Epithelial cell of esophagus (primary cell): ENCODE measurements around the gene PTPN11.
A peak's percentile ranks its signal among the peaks of the same experiment; 100 is the strongest.

ENCODE experiments used
- DNase-seq: peaks from one replicate; pipeline ENCODE4 v3.0.0; 2010; ENCODE audit warnings: low read depth
- H3K4me3 ChIP-seq: 2 replicates; pipeline ENCODE4 v1.5.1; 2011; ENCODE audit warnings: mild to moderate bottlenecking, low read length, control low read depth
- CTCF ChIP-seq: IDR thresholded peaks from 2 replicates; pipeline ENCODE4 v1.5.1; 2011; ENCODE audit warnings: low read depth, mild to moderate bottlenecking, low read length, control low read depth, inconsistent platforms; ENCODE audit not compliant: insufficient read depth; ENCODE audit errors: missing control alignments

PTPN11 gene

DNA sequence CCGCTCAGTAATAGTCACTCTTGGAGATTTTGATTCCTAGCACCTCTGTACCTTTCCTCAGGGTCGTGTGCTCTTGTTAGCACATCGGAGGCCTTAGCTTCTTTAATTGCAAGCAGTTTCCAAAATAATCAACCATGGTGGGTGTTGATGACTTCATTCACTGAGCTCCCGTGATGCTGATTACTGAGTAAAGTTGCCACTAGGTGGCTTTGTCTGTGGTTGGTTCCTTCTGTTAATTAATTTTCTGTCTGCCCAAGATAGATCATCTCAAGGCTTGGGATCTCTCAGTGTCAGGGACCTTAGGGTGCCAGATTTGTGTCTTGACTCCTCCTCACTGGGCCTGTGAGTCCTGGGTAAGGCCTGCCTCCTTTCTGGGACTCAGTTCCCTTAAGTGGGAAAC, 54.3 kb downstream of the PTPN11 start:
- TF ChIP-seq CTCF: no peak
- DNase-seq: peak; percentile 4
- no peak overlapping the region for H3K4me3 ChIP-seq

DNA sequence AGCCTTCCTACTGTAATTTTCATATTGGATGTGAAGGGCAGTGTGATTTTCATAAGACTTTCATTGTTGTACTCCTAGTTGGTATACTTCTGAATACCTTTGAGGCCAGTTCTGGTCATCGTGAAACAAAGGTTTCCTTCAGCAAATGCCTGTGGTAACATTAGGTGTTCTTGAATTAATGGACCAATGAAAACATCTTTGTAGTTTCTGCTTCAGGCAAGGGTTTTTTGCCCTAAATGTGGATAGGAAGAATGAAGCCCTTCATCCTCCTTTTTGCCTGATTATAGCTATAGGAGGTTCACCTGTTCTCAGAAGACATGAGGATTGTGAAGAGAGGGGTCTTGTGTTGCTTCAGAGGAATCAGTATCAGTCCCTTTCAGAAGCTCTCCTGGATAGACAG, 60.7 kb downstream of the PTPN11 start:
- no peak for DNase-seq
- TF ChIP-seq CTCF: no peak
- H3K4me3 ChIP-seq: no peak overlapping the region

DNA sequence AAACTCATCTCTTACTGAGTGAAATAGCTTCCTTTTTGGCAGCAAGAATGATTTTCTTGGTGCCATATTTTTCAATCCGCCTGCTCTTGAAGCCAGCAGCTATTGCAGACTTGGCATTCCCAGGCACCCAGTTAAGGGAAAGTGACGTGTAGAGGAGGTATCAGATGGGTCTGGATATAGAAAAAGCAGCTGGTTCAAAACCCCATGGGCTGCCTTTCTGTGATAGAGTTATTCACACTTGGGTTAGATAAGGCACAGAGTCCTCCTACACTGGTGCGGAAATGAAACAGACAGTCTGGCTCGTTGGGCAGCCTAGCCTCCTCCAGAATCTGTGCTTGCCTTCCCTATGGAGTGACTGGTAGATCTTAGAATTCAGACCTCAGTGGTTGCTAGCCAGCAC, 62.2 kb downstream of the PTPN11 start:
- no peak overlapping the region for H3K4me3 ChIP-seq
- TF ChIP-seq CTCF: no peak
- no peak for DNase-seq

- no peak overlapping the region for H3K4me3 ChIP-seq
- DNase-seq: no peak
- TF ChIP-seq CTCF: no peak
These were observed 64.0 kb downstream of the PTPN11 start for GRCh38 chr12:112482733-112483132.

DNA sequence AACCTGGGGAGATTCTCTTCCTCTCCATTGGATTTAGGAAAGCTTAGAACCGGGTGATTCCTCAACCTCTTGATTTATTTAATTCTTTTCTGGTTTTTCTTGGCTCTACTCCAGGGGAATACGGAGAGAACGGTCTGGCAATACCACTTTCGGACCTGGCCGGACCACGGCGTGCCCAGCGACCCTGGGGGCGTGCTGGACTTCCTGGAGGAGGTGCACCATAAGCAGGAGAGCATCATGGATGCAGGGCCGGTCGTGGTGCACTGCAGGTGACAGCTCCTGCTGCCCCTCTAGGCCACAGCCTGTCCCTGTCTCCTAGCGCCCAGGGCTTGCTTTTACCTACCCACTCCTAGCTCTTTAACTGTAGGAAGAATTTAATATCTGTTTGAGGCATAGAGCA, 67.6 kb downstream of the PTPN11 start:
- TF ChIP-seq CTCF: no peak
- no peak overlapping the region for H3K4me3 ChIP-seq
- no peak for DNase-seq

DNA sequence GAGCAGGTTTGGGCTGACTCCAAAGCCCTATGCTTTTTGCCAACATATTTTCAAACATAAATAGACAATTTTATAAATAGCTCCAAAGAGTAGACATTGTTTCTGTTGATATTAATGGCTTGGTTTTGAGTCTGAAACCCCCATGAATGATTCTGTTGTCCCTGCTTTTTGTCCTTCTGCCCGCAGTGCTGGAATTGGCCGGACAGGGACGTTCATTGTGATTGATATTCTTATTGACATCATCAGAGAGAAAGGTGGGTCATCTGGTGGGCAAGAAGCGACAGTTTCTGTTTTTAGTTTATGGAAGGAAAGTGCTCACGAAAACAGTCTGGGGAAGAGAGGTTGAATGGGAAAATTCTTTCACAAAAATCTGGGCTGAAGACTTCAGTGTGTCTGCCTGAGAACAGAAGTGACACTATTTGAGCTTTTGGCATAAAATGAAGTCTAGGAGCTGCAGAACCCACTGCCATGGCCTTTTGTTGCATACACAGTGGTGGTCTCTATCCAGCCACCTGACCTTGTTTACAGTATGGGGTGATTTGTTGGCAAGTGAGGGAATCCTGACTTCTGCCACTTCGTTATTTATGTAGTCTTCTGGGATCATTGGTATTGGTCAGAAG, 69.6 kb downstream of the PTPN11 start:
- TF ChIP-seq CTCF: no peak
- H3K4me3 ChIP-seq: no peak overlapping the region
- DNase-seq: no peak

DNA sequence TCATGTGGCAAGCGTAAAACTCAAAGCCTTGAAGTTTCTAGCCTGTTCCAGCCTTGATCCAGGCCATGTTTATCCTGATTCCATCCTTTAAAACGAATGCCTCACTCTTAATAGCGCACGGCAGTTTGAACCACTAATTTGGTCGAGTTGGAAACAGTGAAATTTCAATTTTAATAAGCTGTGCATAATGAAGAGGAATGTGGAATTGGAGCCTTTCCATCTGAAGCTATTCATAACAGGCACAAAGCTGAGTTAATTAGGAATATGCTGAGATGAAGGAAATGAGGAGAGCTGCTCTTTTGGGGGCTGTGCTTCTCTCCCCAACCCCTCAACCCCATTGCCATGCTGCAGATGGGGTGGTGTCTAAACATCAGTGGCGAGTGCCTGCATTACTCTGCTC, 70.7 kb downstream of the PTPN11 start:
- H3K4me3 ChIP-seq: no peak overlapping the region
- no peak for DNase-seq
- no peak for TF ChIP-seq CTCF
